H1 (cell line): ENCODE results near the gene SH3PXD2A. TPM values are rescaled to one million over a fixed set of nuclear protein-coding genes. Genes with fewer than 3 reads are reported as not detected.

Experiments
- NANOG ChIP-seq: IDR thresholded peaks from 2 replicates; pipeline ENCODE4 v1.6.1; 2011; ENCODE audit warnings: low read length, low read depth, mild to moderate bottlenecking, inconsistent platforms; ENCODE audit not compliant: insufficient read depth, poor library complexity, severe bottlenecking
- NRF1 ChIP-seq: IDR thresholded peaks from 2 replicates; pipeline ENCODE4 v1.6.1; 2011; ENCODE audit warnings: mild to moderate bottlenecking, low read depth, low read length, improper control_type of control experiment
- RXRA ChIP-seq: IDR thresholded peaks from 2 replicates; pipeline ENCODE4 v1.6.1; 2011; ENCODE audit warnings: low read depth, mild to moderate bottlenecking, low read length, moderate library complexity; ENCODE audit not compliant: insufficient read depth
- SAP30 ChIP-seq: fragments of 300-600 bp; sonication (generic); IDR thresholded peaks from 2 replicates; pipeline ENCODE4 v1.7.1; 2012; ENCODE audit warnings: low read length, moderate library complexity, mild to moderate bottlenecking, inconsistent platforms; ENCODE audit not compliant: insufficient read depth, insufficient replicate concordance
- SIN3A ChIP-seq, 2 experiments: IDR thresholded peaks in 1 of 2; conservative IDR thresholded peaks in 1 of 2; 2 replicates each; pipeline ENCODE4 v1.6.1; 2011 to 2012; ENCODE audit warnings: low read length in 2 of 2, improper control_type of control experiment in 1 of 2, low read depth in 1 of 2, mild to moderate bottlenecking in 1 of 2
- SUZ12 ChIP-seq: fragments of 200-600 bp; sonication (generic); IDR thresholded peaks from 2 replicates; pipeline ENCODE4 v1.6.1; 2012; ENCODE audit warnings: mild to moderate bottlenecking, inconsistent platforms, low read length, moderate library complexity, mixed read lengths
- polyA plus RNA-seq, 7 experiments: library from polyadenylated mRNA; depleted of rRNA in 3 of 7; stranded (reverse) in 5 of 7; unstranded in 2 of 7; fragments of >200 nt in 5 of 7; fragments of 200-250 nt in 2 of 7; gene quantifications; 1 replicate in 5 of 7; 2 replicates in 1 of 7; 4 replicates in 1 of 7; pipeline versions ENCODE4 v1.2.1 to v1.2.3, GENCODE V29; 2011 to 2013; ENCODE audit warnings: missing spikeins in 2 of 7, mixed read lengths in 2 of 7
- total RNA-seq: library from RNA; stranded (reverse); fragmentation: NEBNext Ultra II Directional; extraction: Animal tissue kit (Norgen Biotek cat#: 25700); gene quantifications from 2 replicates; pipeline ENCODE4 v1.2.1, GENCODE V29; 2021
- TF ChIP-seq, protein P1 (sequence below): fragments of 300-600 bp; sonication (generic); IDR thresholded peaks from 2 replicates; pipeline ENCODE4 v1.7.1; 2012; ENCODE audit warnings: low read length, moderate library complexity, mild to moderate bottlenecking, inconsistent platforms; ENCODE audit not compliant: insufficient replicate concordance
- TF ChIP-seq, protein P2 (sequence below): IDR thresholded peaks from 2 replicates; pipeline ENCODE4 v1.6.1; 2012; ENCODE audit warnings: inconsistent platforms

The SH3PXD2A gene
- total and polyA plus RNA-seq, 2 of the 8 experiments (the other 6 are each of a cell fraction or from before 2014, with no cell fraction given) = 5.4 to 16.3 TPM

DNA sequence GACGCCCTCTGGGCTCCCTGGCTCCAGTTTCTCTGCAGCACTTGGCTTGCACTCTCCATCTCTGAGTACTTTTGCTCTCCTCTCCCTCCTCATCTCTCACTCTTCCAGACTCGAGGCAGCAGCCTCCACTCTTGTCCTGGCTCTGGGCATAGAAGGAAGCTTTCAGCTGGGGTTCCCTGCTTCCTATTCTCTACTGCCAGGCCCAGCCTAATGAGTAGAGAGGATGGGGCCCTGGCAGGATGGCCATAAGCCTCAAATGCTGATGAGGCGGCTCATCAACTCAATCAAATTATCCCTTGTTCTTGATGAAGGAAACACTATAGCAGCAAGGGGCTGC is 306.1 kb downstream of the SH3PXD2A start (continued):
- TF ChIP-seq, protein P1, sequence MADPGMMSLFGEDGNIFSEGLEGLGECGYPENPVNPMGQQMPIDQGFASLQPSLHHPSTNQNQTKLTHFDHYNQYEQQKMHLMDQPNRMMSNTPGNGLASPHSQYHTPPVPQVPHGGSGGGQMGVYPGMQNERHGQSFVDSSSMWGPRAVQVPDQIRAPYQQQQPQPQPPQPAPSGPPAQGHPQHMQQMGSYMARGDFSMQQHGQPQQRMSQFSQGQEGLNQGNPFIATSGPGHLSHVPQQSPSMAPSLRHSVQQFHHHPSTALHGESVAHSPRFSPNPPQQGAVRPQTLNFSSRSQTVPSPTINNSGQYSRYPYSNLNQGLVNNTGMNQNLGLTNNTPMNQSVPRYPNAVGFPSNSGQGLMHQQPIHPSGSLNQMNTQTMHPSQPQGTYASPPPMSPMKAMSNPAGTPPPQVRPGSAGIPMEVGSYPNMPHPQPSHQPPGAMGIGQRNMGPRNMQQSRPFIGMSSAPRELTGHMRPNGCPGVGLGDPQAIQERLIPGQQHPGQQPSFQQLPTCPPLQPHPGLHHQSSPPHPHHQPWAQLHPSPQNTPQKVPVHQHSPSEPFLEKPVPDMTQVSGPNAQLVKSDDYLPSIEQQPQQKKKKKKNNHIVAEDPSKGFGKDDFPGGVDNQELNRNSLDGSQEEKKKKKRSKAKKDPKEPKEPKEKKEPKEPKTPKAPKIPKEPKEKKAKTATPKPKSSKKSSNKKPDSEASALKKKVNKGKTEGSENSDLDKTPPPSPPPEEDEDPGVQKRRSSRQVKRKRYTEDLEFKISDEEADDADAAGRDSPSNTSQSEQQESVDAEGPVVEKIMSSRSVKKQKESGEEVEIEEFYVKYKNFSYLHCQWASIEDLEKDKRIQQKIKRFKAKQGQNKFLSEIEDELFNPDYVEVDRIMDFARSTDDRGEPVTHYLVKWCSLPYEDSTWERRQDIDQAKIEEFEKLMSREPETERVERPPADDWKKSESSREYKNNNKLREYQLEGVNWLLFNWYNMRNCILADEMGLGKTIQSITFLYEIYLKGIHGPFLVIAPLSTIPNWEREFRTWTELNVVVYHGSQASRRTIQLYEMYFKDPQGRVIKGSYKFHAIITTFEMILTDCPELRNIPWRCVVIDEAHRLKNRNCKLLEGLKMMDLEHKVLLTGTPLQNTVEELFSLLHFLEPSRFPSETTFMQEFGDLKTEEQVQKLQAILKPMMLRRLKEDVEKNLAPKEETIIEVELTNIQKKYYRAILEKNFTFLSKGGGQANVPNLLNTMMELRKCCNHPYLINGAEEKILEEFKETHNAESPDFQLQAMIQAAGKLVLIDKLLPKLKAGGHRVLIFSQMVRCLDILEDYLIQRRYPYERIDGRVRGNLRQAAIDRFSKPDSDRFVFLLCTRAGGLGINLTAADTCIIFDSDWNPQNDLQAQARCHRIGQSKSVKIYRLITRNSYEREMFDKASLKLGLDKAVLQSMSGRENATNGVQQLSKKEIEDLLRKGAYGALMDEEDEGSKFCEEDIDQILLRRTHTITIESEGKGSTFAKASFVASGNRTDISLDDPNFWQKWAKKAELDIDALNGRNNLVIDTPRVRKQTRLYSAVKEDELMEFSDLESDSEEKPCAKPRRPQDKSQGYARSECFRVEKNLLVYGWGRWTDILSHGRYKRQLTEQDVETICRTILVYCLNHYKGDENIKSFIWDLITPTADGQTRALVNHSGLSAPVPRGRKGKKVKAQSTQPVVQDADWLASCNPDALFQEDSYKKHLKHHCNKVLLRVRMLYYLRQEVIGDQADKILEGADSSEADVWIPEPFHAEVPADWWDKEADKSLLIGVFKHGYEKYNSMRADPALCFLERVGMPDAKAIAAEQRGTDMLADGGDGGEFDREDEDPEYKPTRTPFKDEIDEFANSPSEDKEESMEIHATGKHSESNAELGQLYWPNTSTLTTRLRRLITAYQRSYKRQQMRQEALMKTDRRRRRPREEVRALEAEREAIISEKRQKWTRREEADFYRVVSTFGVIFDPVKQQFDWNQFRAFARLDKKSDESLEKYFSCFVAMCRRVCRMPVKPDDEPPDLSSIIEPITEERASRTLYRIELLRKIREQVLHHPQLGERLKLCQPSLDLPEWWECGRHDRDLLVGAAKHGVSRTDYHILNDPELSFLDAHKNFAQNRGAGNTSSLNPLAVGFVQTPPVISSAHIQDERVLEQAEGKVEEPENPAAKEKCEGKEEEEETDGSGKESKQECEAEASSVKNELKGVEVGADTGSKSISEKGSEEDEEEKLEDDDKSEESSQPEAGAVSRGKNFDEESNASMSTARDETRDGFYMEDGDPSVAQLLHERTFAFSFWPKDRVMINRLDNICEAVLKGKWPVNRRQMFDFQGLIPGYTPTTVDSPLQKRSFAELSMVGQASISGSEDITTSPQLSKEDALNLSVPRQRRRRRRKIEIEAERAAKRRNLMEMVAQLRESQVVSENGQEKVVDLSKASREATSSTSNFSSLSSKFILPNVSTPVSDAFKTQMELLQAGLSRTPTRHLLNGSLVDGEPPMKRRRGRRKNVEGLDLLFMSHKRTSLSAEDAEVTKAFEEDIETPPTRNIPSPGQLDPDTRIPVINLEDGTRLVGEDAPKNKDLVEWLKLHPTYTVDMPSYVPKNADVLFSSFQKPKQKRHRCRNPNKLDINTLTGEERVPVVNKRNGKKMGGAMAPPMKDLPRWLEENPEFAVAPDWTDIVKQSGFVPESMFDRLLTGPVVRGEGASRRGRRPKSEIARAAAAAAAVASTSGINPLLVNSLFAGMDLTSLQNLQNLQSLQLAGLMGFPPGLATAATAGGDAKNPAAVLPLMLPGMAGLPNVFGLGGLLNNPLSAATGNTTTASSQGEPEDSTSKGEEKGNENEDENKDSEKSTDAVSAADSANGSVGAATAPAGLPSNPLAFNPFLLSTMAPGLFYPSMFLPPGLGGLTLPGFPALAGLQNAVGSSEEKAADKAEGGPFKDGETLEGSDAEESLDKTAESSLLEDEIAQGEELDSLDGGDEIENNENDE = no peak
- TF ChIP-seq NRF1 (no peak), NANOG (no peak), SUZ12 (no peak), RXRA (no peak), SIN3A (conservative IDR thresholded peaks at IDR 0.05 in 1 of 2, IDR thresholded peaks at IDR 0.05 in 1 of 2; ENCODE audit: low read depth in 1 of 2, low read length in 2 of 2) (no peak), SAP30 (no peak)
- TF ChIP-seq, protein P2, sequence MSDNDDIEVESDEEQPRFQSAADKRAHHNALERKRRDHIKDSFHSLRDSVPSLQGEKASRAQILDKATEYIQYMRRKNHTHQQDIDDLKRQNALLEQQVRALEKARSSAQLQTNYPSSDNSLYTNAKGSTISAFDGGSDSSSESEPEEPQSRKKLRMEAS = no peak
